IPS-15b (cell line): ENCODE data around the gene PHKB.

Source experiments
- H3K27me3 ChIP-seq: one replicate; pipeline ENCODE4 v1.6.1; 2013; ENCODE audit warnings: low read length; ENCODE audit not compliant: control insufficient read depth, insufficient read depth
- H3K36me3 ChIP-seq: one replicate; pipeline ENCODE4 v1.6.1; 2013; ENCODE audit warnings: low read length; ENCODE audit not compliant: control insufficient read depth, insufficient read depth
- H3K4me1 ChIP-seq: one replicate; pipeline ENCODE4 v1.6.1; 2013; ENCODE audit warnings: mild to moderate bottlenecking, low read length; ENCODE audit not compliant: control insufficient read depth, insufficient read depth
- H3K4me3 ChIP-seq: one replicate; pipeline ENCODE4 v1.5.1; 2013; ENCODE audit warnings: low read depth, low read length
- H3K9ac ChIP-seq: one replicate; pipeline ENCODE4 v1.6.1; 2013; ENCODE audit warnings: low read depth, mild to moderate bottlenecking, low read length
- H3K9me3 ChIP-seq: one replicate; pipeline ENCODE4 v1.6.1; 2013; ENCODE audit warnings: mild to moderate bottlenecking, low read length; ENCODE audit not compliant: control insufficient read depth, insufficient read depth

The PHKB gene

GRCh38 chr16:47492428-47493377 lies 31.6 kb downstream of the PHKB start:
- Histone ChIP-seq H3K4me1 (peaks cover 11% of the 10 kb centered on the region), H3K9me3 (no peaks in the 10 kb centered on the region), H3K36me3 (no peaks in the 10 kb centered on the region), H3K9ac (no peak overlapping the region), H3K4me3 (no peak overlapping the region), H3K27me3 (no peaks in the 10 kb centered on the region)

- Histone ChIP-seq H3K36me3 (no peaks in the 10 kb centered on the region), H3K9ac (no peak overlapping the region), H3K4me1 (peaks cover 11% of the 10 kb centered on the region), H3K4me3 (no peak overlapping the region), H3K9me3 (no peaks in the 10 kb centered on the region), H3K27me3 (no peaks in the 10 kb centered on the region)
Observed at GRCh38 chr16:47493381-47494337, 32.5 kb downstream of the PHKB start.

GRCh38 chr16:47499080-47499699 lies 38.1 kb downstream of the PHKB start:
- Histone ChIP-seq H3K27me3 (no peaks in the 10 kb centered on the region), H3K9me3 (no peaks in the 10 kb centered on the region), H3K4me3 (no peak overlapping the region), H3K36me3 (no peaks in the 10 kb centered on the region), H3K9ac (no peak overlapping the region), H3K4me1 (no peaks in the 10 kb centered on the region)

- H3K36me3 ChIP-seq: no peaks in the 10 kb centered on the region
- H3K4me1 ChIP-seq: no peaks in the 10 kb centered on the region
- H3K4me3 ChIP-seq: no peak overlapping the region
- no peaks in the 10 kb centered on the region for H3K9me3 ChIP-seq
- H3K27me3 ChIP-seq: no peaks in the 10 kb centered on the region
- H3K9ac ChIP-seq: no peak overlapping the region
Observed at GRCh38 chr16:47499700-47500264, 38.7 kb downstream of the PHKB start.

GRCh38 chr16:47503936-47504335 lies 42.8 kb downstream of the PHKB start:
- no peak overlapping the region for H3K4me3 ChIP-seq
- H3K36me3 ChIP-seq: no peaks in the 10 kb centered on the region
- H3K4me1 ChIP-seq: no peaks in the 10 kb centered on the region
- no peaks in the 10 kb centered on the region for H3K9me3 ChIP-seq
- H3K9ac ChIP-seq: no peak overlapping the region
- no peaks in the 10 kb centered on the region for H3K27me3 ChIP-seq

GRCh38 chr16:47504599-47504998 lies 43.5 kb downstream of the PHKB start:
- Histone ChIP-seq H3K9ac (no peak overlapping the region), H3K4me3 (no peak overlapping the region), H3K27me3 (no peaks in the 10 kb centered on the region), H3K36me3 (no peaks in the 10 kb centered on the region), H3K4me1 (no peaks in the 10 kb centered on the region), H3K9me3 (no peaks in the 10 kb centered on the region)

- peaks cover 3% of the 10 kb centered on the region for H3K4me1 ChIP-seq
- no peaks in the 10 kb centered on the region for H3K36me3 ChIP-seq
- no peak overlapping the region for H3K9ac ChIP-seq
- H3K4me3 ChIP-seq: no peak overlapping the region
- H3K9me3 ChIP-seq: no peaks in the 10 kb centered on the region
- H3K27me3 ChIP-seq: no peaks in the 10 kb centered on the region
Observed at GRCh38 chr16:47506800-47507199, 45.7 kb downstream of the PHKB start.

GRCh38 chr16:47507701-47508100 lies 46.6 kb downstream of the PHKB start:
- H3K9ac ChIP-seq: no peak overlapping the region
- no peaks in the 10 kb centered on the region for H3K36me3 ChIP-seq
- peaks cover 3% of the 10 kb centered on the region for H3K4me1 ChIP-seq
- H3K4me3 ChIP-seq: no peak overlapping the region
- no peaks in the 10 kb centered on the region for H3K27me3 ChIP-seq
- H3K9me3 ChIP-seq: no peaks in the 10 kb centered on the region

GRCh38 chr16:47511882-47512281 lies 50.8 kb downstream of the PHKB start:
- Histone ChIP-seq H3K27me3 (no peaks in the 10 kb centered on the region), H3K4me3 (no peak overlapping the region), H3K36me3 (peaks cover 5% of the 10 kb centered on the region), H3K9me3 (no peaks in the 10 kb centered on the region), H3K4me1 (peaks cover 3% of the 10 kb centered on the region), H3K9ac (no peak overlapping the region)

GRCh38 chr16:47519037-47519436 lies 57.9 kb downstream of the PHKB start:
- Histone ChIP-seq H3K4me3 (no peak overlapping the region), H3K9me3 (no peaks in the 10 kb centered on the region), H3K36me3 (peaks cover 7% of the 10 kb centered on the region), H3K4me1 (peaks cover 5% of the 10 kb centered on the region), H3K27me3 (no peaks in the 10 kb centered on the region), H3K9ac (no peak overlapping the region)

- Histone ChIP-seq H3K4me3 (no peak overlapping the region), H3K9ac (no peak overlapping the region), H3K27me3 (no peaks in the 10 kb centered on the region), H3K36me3 (peaks cover 2% of the 10 kb centered on the region), H3K9me3 (no peaks in the 10 kb centered on the region), H3K4me1 (peaks cover 5% of the 10 kb centered on the region)
Observed at GRCh38 chr16:47519546-47519945, 58.4 kb downstream of the PHKB start.
